Subcutaneous adipose tissue (tissue), 4 donors: ENCODE results near the gene LRMDA. TPM values are rescaled to one million over a fixed set of nuclear protein-coding genes. Genes with fewer than 3 reads are reported as not detected.

Experiments used
- CTCF ChIP-seq: fragments of 450-650 bp; IDR thresholded peaks from one replicate; pipeline ENCODE4 v1.5.1; 2016; ENCODE audit warnings: low read depth, mild to moderate bottlenecking, control low read depth, antibody characterized with exemption, moderate library complexity
- total RNA-seq, 4 donors: library from RNA; depleted of rRNA; stranded (reverse); fragments of >200 nt; gene quantifications; one replicate each; pipeline ENCODE4 v1.1.0, GENCODE V29; 2016

LRMDA gene
- total RNA-seq, 4 donors from 2014 or later = 17.4 to 92.1 (median 22.8) TPM

- TF ChIP-seq CTCF = no peak
Observed at GRCh38 chr10:76310588-76311080, 879.2 kb downstream of the LRMDA start.

- TF ChIP-seq CTCF = no peak
Observed at GRCh38 chr10:76311752-76312636, 880.6 kb downstream of the LRMDA start.

GRCh38 chr10:76315240-76315639 lies 883.8 kb downstream of the LRMDA start:
- no peak for TF ChIP-seq CTCF

- TF ChIP-seq CTCF = no peak
Observed at GRCh38 chr10:76316234-76316633, 884.8 kb downstream of the LRMDA start.

- TF ChIP-seq CTCF = no peak
Observed at GRCh38 chr10:76317078-76317477, 885.7 kb downstream of the LRMDA start.

GRCh38 chr10:76318211-76318610 lies 886.8 kb downstream of the LRMDA start:
- no peak for TF ChIP-seq CTCF

- TF ChIP-seq CTCF = no peak
Observed at GRCh38 chr10:76319661-76320060, 888.2 kb downstream of the LRMDA start.
